Right kidney (tissue), 1 donor: ENCODE results near the gene STAT5B.
"Not testable (repeated sequence)": the region's sequence is repeated elsewhere in the genome, so short reads cannot be mapped to it uniquely, and the experiment has no call there.

Experiments
- DNase-seq: peaks from one replicate; pipeline ENCODE4 v3.0.0-alpha.2; 2016

The STAT5B gene

GRCh38 chr17:42268236-42268635, 8.0 kb downstream of the STAT5B start:
- DNase-seq = no peak

GRCh38 chr17:42266918-42267766, 9.0 kb downstream of the STAT5B start:
- DNase-seq = no peak

GRCh38 chr17:42266462-42266861, 9.7 kb downstream of the STAT5B start:
- DNase-seq = no peak

- DNase-seq = not testable (repeated sequence)
Observed at GRCh38 chr17:42264366-42264765, 11.8 kb downstream of the STAT5B start.

- DNase-seq = no peak
Observed at GRCh38 chr17:42260318-42260717, 15.9 kb downstream of the STAT5B start.

GRCh38 chr17:42255445-42255844, 20.7 kb downstream of the STAT5B start:
- no peak for DNase-seq

- no peak for DNase-seq
Observed at GRCh38 chr17:42253578-42253977, 22.6 kb downstream of the STAT5B start.

GRCh38 chr17:42252597-42253550, 23.3 kb downstream of the STAT5B start:
- DNase-seq = no peak

GRCh38 chr17:42251115-42251514, 25.1 kb downstream of the STAT5B start:
- no peak for DNase-seq

GRCh38 chr17:42249681-42250446, 26.3 kb downstream of the STAT5B start:
- no peak for DNase-seq

GRCh38 chr17:42248351-42249179, 27.6 kb downstream of the STAT5B start:
- DNase-seq = peak; percentile 33

GRCh38 chr17:42247734-42248133, 28.5 kb downstream of the STAT5B start:
- DNase-seq = no peak

GRCh38 chr17:42246515-42246914, 29.7 kb downstream of the STAT5B start:
- DNase-seq = no peak

- DNase-seq = not testable (repeated sequence)
Observed at GRCh38 chr17:42245183-42245582, 31.0 kb downstream of the STAT5B start.

- DNase-seq = not testable (repeated sequence)
Observed at GRCh38 chr17:42244116-42244515, 32.1 kb downstream of the STAT5B start.

- no peak for DNase-seq
Observed at GRCh38 chr17:42243493-42243982, 32.7 kb downstream of the STAT5B start.

GRCh38 chr17:42241871-42242270, 34.3 kb downstream of the STAT5B start:
- no peak for DNase-seq

- not testable (repeated sequence) for DNase-seq
Observed at GRCh38 chr17:42240863-42241262, 35.3 kb downstream of the STAT5B start.

GRCh38 chr17:42240201-42240600, 36.0 kb downstream of the STAT5B start:
- no peak for DNase-seq

- not testable (repeated sequence) for DNase-seq
Observed at GRCh38 chr17:42239576-42239975, 36.6 kb downstream of the STAT5B start.

GRCh38 chr17:42236760-42237159, 39.4 kb downstream of the STAT5B start:
- no peak for DNase-seq
